Cardiac septum (tissue), 1 donor: ENCODE measurements around the gene TMEM138. TPM values are rescaled to one million over a fixed set of nuclear protein-coding genes. Genes with fewer than 3 reads are reported as not detected.
"Not testable (repeated sequence)": the region's sequence is repeated elsewhere in the genome, so short reads cannot be mapped to it uniquely, and the experiment has no call there.

Experiments
- DNase-seq: peaks from one replicate; pipeline ENCODE4 v3.0.0-alpha.2; 2020; ENCODE audit warnings: low spot score
- intact Hi-C: fragments of 100-400 bp; cut with DNase I; formaldehyde crosslinking; loops from one replicate; pipeline ENCODE4 v1.14.0; 2022
- total RNA-seq: library from RNA; stranded (reverse); fragmentation: NEBNext Ultra II Directional; extraction: Animal tissue kit (Norgen Biotek cat#: 25700); gene quantifications from one replicate; pipeline ENCODE4 v1.2.1, GENCODE V29; 2021
- donor health status: DM: no; HTN: no; CAD: no.

Gene TMEM138
- total RNA-seq, 1 donor from 2014 or later, result 17.9 TPM

GRCh38 chr11:61357233-61357893 is 4.8 kb upstream of the TMEM138 start:
- intact Hi-C loops, result no loop called here
- DNase-seq, result no peak

GRCh38 chr11:61357894-61358239 is 4.3 kb upstream of the TMEM138 start:
- intact Hi-C loops, result no loop called here
- no peak for DNase-seq

- DNase-seq, result no peak
- intact Hi-C loops, result no loop called here
Observed at GRCh38 chr11:61358566-61358965, 3.6 kb upstream of the TMEM138 start.

GRCh38 chr11:61359516-61359915 is 2.7 kb upstream of the TMEM138 start:
- intact Hi-C loops, result no loop called here
- DNase-seq, result no peak

GRCh38 chr11:61361237-61361740 is 885 bp upstream of the TMEM138 start:
- no peak for DNase-seq
- intact Hi-C loops, result no loop called here

- DNase-seq, result no peak
- intact Hi-C loops, result loop anchor here (1.0 kb wide), 1 partner anchor 29 kb away; the partner anchor contains the start of genes DDB1 and TKFC
Observed at GRCh38 chr11:61362542-61362875, 335 bp downstream of the TMEM138 start.

- intact Hi-C loops, result no loop called here
- DNase-seq, result no peak
Observed at GRCh38 chr11:61364012-61364675, 2.0 kb downstream of the TMEM138 start.

GRCh38 chr11:61367406-61367805 is 5.2 kb downstream of the TMEM138 start:
- intact Hi-C loops, result no loop called here
- DNase-seq, result no peak

- no peak for DNase-seq
- intact Hi-C loops, result no loop called here
Observed at GRCh38 chr11:61368646-61369045, 6.5 kb downstream of the TMEM138 start.

- intact Hi-C loops, result no loop called here
- no peak for DNase-seq
Observed at GRCh38 chr11:61369372-61370348, 7.5 kb downstream of the TMEM138 start.

- intact Hi-C loops, result no loop called here
- no peak for DNase-seq
Observed at GRCh38 chr11:61370349-61371005, 8.3 kb downstream of the TMEM138 start.

GRCh38 chr11:61372659-61373420 is 10.7 kb downstream of the TMEM138 start:
- no peak for DNase-seq
- intact Hi-C loops, result no loop called here

GRCh38 chr11:61375761-61376108 is 13.6 kb downstream of the TMEM138 start:
- DNase-seq, result no peak
- intact Hi-C loops, result no loop called here

GRCh38 chr11:61377461-61378160 is 15.4 kb downstream of the TMEM138 start:
- DNase-seq, result no peak
- intact Hi-C loops, result no loop called here

GRCh38 chr11:61378713-61379313 is 16.6 kb downstream of the TMEM138 start:
- intact Hi-C loops, result no loop called here
- no peak for DNase-seq

- DNase-seq, result no peak
Observed at GRCh38 chr11:61380884-61381283, 18.7 kb downstream of the TMEM138 start.

GRCh38 chr11:61383859-61384258 is 21.7 kb downstream of the TMEM138 start:
- intact Hi-C loops, result loop anchor here (10.0 kb wide), 1 partner anchor 129 kb away; no protein-coding TSS in a partner anchor

More at GRCh38 chr11:61380884-61381283, 18.7 kb downstream of the TMEM138 start:
- intact Hi-C loops, result loop anchor here (10.0 kb wide), 1 partner anchor 126 kb away; no protein-coding TSS in a partner anchor

More at GRCh38 chr11:61383859-61384258, 21.7 kb downstream of the TMEM138 start:
- not testable (repeated sequence) for DNase-seq
